WTC11 (cell line): ENCODE measurements around the gene ADAP1. TPM values are rescaled to one million over a fixed set of nuclear protein-coding genes. Genes with fewer than 3 reads are reported as not detected.

Experiments
- ATAC-seq: fragments of 200-7000 bp; cut with Tn5 transposase; 2 replicates; pipeline ENCODE4 v1.10.0; 2021; ENCODE audit warnings: mild to moderate bottlenecking, moderate library complexity
- CTCF ChIA-PET: fragments of 300-600 bp; sonication (Branson Sonifier 250); formaldehyde crosslinking; loops from one replicate; lab custom pipeline; 2021; ENCODE audit warnings: antibody characterized with exemption; lab: Charles Lee
- POLR2A ChIA-PET: fragments of 350-600 bp; sonication (Branson Sonifier 250); formaldehyde crosslinking; loops from one replicate; lab custom pipeline; 2021; ENCODE audit warnings: antibody characterized with exemption; lab: Charles Lee
- DNase-seq: peaks from one replicate; pipeline ENCODE4 v3.0.0; 2021; ENCODE audit warnings: low spot score
- H3K27ac Mint-ChIP-seq: 2 replicates; pipeline ENCODE4 v1.8.0; 2021; ENCODE audit warnings: mixed read lengths
- H3K27me3 Mint-ChIP-seq: 2 replicates; pipeline ENCODE4 v1.8.0; 2021; ENCODE audit warnings: low read depth, mild to moderate bottlenecking, moderate library complexity, mixed read lengths
- H3K36me3 Mint-ChIP-seq: 2 replicates; pipeline ENCODE4 v1.8.0; 2021; ENCODE audit warnings: mixed read lengths
- H3K4me1 Mint-ChIP-seq: 2 replicates; pipeline ENCODE4 v1.8.0; 2022; ENCODE audit warnings: mixed read lengths
- H3K4me3 Mint-ChIP-seq: 2 replicates; pipeline ENCODE4 v1.8.0; 2021; ENCODE audit warnings: mild to moderate bottlenecking, moderate library complexity, mixed read lengths
- H3K9me3 Mint-ChIP-seq: 2 replicates; pipeline ENCODE4 v1.8.0; 2021; ENCODE audit warnings: mixed read lengths
- AFF4 ChIP-seq: sonication (generic); formaldehyde crosslinking; IDR thresholded peaks from 2 replicates; pipeline ENCODE4 v1.8.1; 2023; ENCODE audit warnings: mild to moderate bottlenecking, missing genetic modification reagents, borderline replicate concordance
- ATF1 ChIP-seq: sonication (generic); formaldehyde crosslinking; IDR thresholded peaks from 2 replicates; pipeline ENCODE4 v1.8.1; 2023; ENCODE audit warnings: mild to moderate bottlenecking, moderate library complexity, missing genetic modification reagents
- ATF3 ChIP-seq: sonication (generic); formaldehyde crosslinking; conservative IDR thresholded peaks from 2 replicates; pipeline ENCODE4 v1.8.1; 2022; ENCODE audit warnings: mild to moderate bottlenecking, missing genetic modification reagents
- ATF6 ChIP-seq: sonication (generic); formaldehyde crosslinking; IDR thresholded peaks from 2 replicates; pipeline ENCODE4 v1.8.1; 2023; ENCODE audit warnings: mild to moderate bottlenecking, missing genetic modification reagents
- E2F5 ChIP-seq: sonication (generic); formaldehyde crosslinking; IDR thresholded peaks from 2 replicates; pipeline ENCODE4 v1.8.1; 2022; ENCODE audit warnings: mild to moderate bottlenecking, moderate library complexity, missing genetic modification reagents
- ELF4 ChIP-seq: sonication (generic); formaldehyde crosslinking; IDR thresholded peaks from 2 replicates; pipeline ENCODE4 v1.8.1; 2022; ENCODE audit warnings: low read depth, mild to moderate bottlenecking, moderate library complexity, missing genetic modification reagents
- FOXJ3 ChIP-seq: sonication (generic); formaldehyde crosslinking; IDR thresholded peaks from 2 replicates; pipeline ENCODE4 v1.9.0; 2021; ENCODE audit warnings: missing genetic modification reagents, mild to moderate bottlenecking, borderline replicate concordance
- IRF2 ChIP-seq: sonication (generic); formaldehyde crosslinking; IDR thresholded peaks from 2 replicates; pipeline ENCODE4 v1.8.0; 2022; ENCODE audit warnings: low read depth, missing genetic modification reagents, borderline replicate concordance
- KAT7 ChIP-seq: sonication (generic); formaldehyde crosslinking; IDR thresholded peaks from 2 replicates; pipeline ENCODE4 v1.8.1; 2023; ENCODE audit warnings: missing genetic modification reagents, mild to moderate bottlenecking, borderline replicate concordance
- MXD4 ChIP-seq: fragments of 250-450 bp; sonication (Bioruptor Pico); IDR thresholded peaks from 2 replicates; pipeline ENCODE4 v1.8.0; 2021; ENCODE audit warnings: mild to moderate bottlenecking, moderate library complexity, borderline replicate concordance
- NR2C2 ChIP-seq: sonication (generic); formaldehyde crosslinking; IDR thresholded peaks from 2 replicates; pipeline ENCODE4 v1.8.0; 2022; ENCODE audit warnings: mild to moderate bottlenecking, missing genetic modification reagents
- OVOL2 ChIP-seq: fragments of 250-450 bp; sonication (Bioruptor Pico); IDR thresholded peaks from 2 replicates; pipeline ENCODE4 v1.9.0; 2021; ENCODE audit warnings: mild to moderate bottlenecking, borderline replicate concordance
- PRRX2 ChIP-seq: fragments of 250-450 bp; sonication (Bioruptor Pico); IDR thresholded peaks from 2 replicates; pipeline ENCODE4 v1.8.0; 2021; ENCODE audit warnings: mild to moderate bottlenecking
- SOX15 ChIP-seq: fragments of 250-450 bp; sonication (Bioruptor Pico); IDR thresholded peaks from 2 replicates; pipeline ENCODE4 v1.9.0; 2021; ENCODE audit warnings: mild to moderate bottlenecking
- STAT6 ChIP-seq: sonication (generic); formaldehyde crosslinking; conservative IDR thresholded peaks from 2 replicates; pipeline ENCODE4 v1.8.1; 2023; ENCODE audit warnings: mild to moderate bottlenecking, low read depth, missing genetic modification reagents, moderate library complexity
- TCF7 ChIP-seq: sonication (generic); formaldehyde crosslinking; IDR thresholded peaks from 2 replicates; pipeline ENCODE4 v1.8.0; 2022; ENCODE audit warnings: mild to moderate bottlenecking, low read depth, missing genetic modification reagents, moderate library complexity
- TEAD1 ChIP-seq: sonication (generic); formaldehyde crosslinking; IDR thresholded peaks from 2 replicates; pipeline ENCODE4 v1.8.0; 2022; ENCODE audit warnings: mild to moderate bottlenecking, missing genetic modification reagents
- TEAD4 ChIP-seq: sonication (generic); formaldehyde crosslinking; IDR thresholded peaks from 2 replicates; pipeline ENCODE4 v1.8.0; 2022; ENCODE audit warnings: mild to moderate bottlenecking, missing genetic modification reagents
- ZNF121 ChIP-seq: sonication (generic); formaldehyde crosslinking; IDR thresholded peaks from 2 replicates; pipeline ENCODE4 v1.8.0; 2023; ENCODE audit warnings: missing genetic modification reagents
- ZNF138 ChIP-seq: sonication (generic); formaldehyde crosslinking; conservative IDR thresholded peaks from 2 replicates; pipeline ENCODE4 v1.8.1; 2022; ENCODE audit warnings: mild to moderate bottlenecking, moderate library complexity, missing genetic modification reagents
- ZNF416 ChIP-seq: fragments of 250-450 bp; sonication (Bioruptor Pico); IDR thresholded peaks from 2 replicates; pipeline ENCODE4 v1.9.0; 2021; ENCODE audit warnings: mild to moderate bottlenecking, inconsistent platforms
- total RNA-seq: library from RNA; stranded (reverse); gene quantifications from 3 replicates; pipeline ENCODE4 v1.2.3, GENCODE V29; 2021

Gene ADAP1
- total RNA-seq, 1 experiment from 2014 or later, result 4.3 TPM

- POLR2A ChIA-PET, result no interaction called here
- DNase-seq (no peak), ATAC-seq (no peak)
- no peaks in the 10 kb centered on the region for H3K27me3 Mint-ChIP-seq
- H3K27ac Mint-ChIP-seq, result 0 out of 2 replicates have a peak overlapping the region, but pooled peaks have one; percentile 29
- CTCF ChIA-PET, result interaction anchor here (1.5 kb wide), 1 partner anchor 178 kb away, joined by 3 read pairs; no protein-coding TSS in a partner anchor
- TF ChIP-seq MXD4 (CRISPR knock-in tag) (no peak), PRRX2 (no peak)
- no peaks in the 10 kb centered on the region for H3K36me3 Mint-ChIP-seq
- H3K4me3 Mint-ChIP-seq, result no peak overlapping the region
- H3K9me3 Mint-ChIP-seq, result no peaks in the 10 kb centered on the region
- no peaks in the 10 kb centered on the region for H3K4me1 Mint-ChIP-seq
These were observed 44.8 kb upstream of the ADAP1 start for GRCh38 chr7:999149-999879.

GRCh38 chr7:997404-998395 is 43.2 kb upstream of the ADAP1 start:
- ATAC-seq, result peak; percentile 11; the same call in 1 of the 2 replicates
- CTCF ChIA-PET, result interaction anchor here (0.7 to 1.5 kb wide), 11 partner anchors 8 to 652 kb away, joined by 3 to 23 read pairs (median 3); no protein-coding TSS in a partner anchor
- peak; percentile 66 for DNase-seq
- no peaks in the 10 kb centered on the region for H3K27me3 Mint-ChIP-seq
- TF ChIP-seq SOX15 (CRISPR knock-in tag) (no peak), KAT7 (CRISPR knock-in tag) (no peak), ZNF138 (CRISPR knock-in tag) (no peak), ATF6 (CRISPR knock-in tag) (no peak), TEAD4 (CRISPR knock-in tag) (no peak), OVOL2 (no peak), TEAD1 (CRISPR knock-in tag) (no peak), NR2C2 (no peak), ATF1 (CRISPR knock-in tag) (no peak), STAT6 (CRISPR knock-in tag) (no peak), E2F5 (no peak), FOXJ3 (CRISPR knock-in tag) (no peak), ATF3 (no peak), ZNF416 (CRISPR knock-in tag) (no peak), TCF7 (CRISPR knock-in tag) (no peak), ELF4 (CRISPR knock-in tag) (no peak), AFF4 (no peak), IRF2 (no peak), ZNF121 (CRISPR knock-in tag) (no peak)
- peak overlapping the region; percentile 41; the same call in 1 of the 2 replicates for H3K27ac Mint-ChIP-seq
- H3K9me3 Mint-ChIP-seq, result no peaks in the 10 kb centered on the region
- H3K4me3 Mint-ChIP-seq, result no peak overlapping the region
- POLR2A ChIA-PET, result no interaction called here
- H3K36me3 Mint-ChIP-seq, result no peaks in the 10 kb centered on the region
- no peaks in the 10 kb centered on the region for H3K4me1 Mint-ChIP-seq
